Right kidney (tissue), 1 donor: ENCODE measurements around the gene CDK14.
"Not testable (repeated sequence)": the region's sequence is repeated elsewhere in the genome, so short reads cannot be mapped to it uniquely, and the experiment has no call there.

ENCODE experiments used
- DNase-seq: peaks from one replicate; pipeline ENCODE4 v3.0.0-alpha.2; 2016

The CDK14 gene

GRCh38 chr7:90797596-90797995 is 201.5 kb downstream of the CDK14 start:
- DNase-seq: no peak

GRCh38 chr7:90804370-90804769 is 208.2 kb downstream of the CDK14 start:
- no peak for DNase-seq

DNA sequence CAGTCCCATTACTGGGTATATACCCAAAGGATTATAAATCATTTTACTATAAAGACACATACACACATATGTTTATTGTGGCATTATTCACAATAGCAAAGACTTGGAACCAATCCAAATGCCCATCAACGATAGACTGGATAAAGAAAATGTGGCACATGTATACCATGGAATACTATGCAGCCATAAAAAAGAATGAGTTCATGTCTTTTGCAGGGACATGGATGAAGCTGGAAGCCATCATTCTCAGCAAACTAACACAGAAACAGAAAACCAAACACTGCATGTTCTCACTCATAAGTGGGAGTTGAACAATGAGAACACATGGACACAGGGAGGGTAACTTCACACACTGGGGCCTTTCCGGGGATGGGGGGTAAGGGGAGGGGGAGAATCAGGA is 219.4 kb downstream of the CDK14 start:
- not testable (repeated sequence) for DNase-seq

GRCh38 chr7:90816511-90817142 is 220.5 kb downstream of the CDK14 start:
- DNase-seq: no peak

- no peak for DNase-seq
These were observed 221.0 kb downstream of the CDK14 start for GRCh38 chr7:90817151-90817550.

DNA sequence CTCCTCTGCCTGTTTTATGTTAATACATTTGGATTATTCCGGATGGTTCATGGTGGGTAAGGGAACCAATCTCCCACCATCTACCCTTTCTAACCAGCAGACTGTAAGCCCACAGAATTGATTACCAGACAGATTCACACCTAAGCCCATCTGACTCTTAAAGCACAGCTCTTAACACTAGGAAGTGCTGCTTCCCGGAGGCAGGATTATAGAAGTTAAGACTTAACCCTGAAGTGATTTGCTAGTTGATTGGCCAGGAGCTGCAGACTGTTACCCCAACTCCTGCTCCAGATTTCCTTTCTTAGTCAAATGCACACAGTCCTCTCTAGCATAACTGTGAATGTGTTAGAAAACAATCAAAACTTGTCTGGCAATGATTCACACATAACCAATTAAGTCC is 221.7 kb downstream of the CDK14 start:
- no peak for DNase-seq

DNA sequence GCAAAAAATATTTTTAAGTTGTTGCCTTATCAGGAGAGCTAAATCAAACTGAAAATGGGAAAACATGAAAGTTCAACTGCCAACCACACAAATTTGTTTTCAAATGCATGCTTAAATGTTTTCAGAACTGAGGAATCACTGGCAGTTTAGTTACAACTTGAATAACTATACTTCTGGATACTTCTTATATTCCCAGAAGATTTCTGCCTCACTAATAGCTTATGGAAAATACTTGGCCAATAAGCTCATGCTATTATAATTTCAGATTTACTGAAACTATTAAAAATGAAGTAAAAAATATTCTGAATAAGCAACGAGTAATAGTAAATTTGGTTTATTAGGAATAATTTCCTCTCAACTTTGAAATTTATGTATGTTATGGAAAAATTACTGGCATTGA is 222.2 kb downstream of the CDK14 start:
- DNase-seq: no peak

DNA sequence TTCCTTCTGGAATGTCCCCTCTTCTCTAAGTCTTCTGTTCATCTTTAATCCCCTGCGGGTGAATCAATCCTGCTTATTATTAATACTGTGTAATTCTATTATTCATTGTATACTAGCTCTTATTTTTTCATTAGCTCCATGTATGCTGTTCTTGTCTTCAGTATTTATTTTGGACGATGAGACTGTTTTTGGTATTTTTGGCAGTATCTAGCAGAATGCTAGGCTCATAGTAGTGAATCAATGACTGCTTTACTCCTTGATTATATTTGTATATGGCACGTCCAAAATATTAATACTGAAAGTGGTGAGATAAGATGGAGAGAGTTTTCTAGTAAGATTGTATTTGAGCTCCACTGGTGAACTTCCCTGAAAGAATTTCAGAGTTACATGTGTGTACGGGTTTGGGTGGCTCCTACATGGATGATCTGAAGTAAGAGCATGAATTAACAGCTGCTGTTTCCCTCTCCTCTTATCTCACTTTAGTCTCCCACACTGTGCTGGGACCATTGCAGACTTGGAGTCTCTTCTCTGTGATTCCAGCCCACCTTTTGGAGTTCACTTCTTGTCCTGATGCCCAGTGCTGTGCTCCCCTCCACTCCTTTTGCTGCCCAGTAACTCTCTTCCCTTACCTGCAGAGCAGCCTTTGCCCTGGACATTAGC is 226.0 kb downstream of the CDK14 start:
- no peak for DNase-seq

GRCh38 chr7:90824386-90825307 is 228.5 kb downstream of the CDK14 start:
- DNase-seq: no peak

DNA sequence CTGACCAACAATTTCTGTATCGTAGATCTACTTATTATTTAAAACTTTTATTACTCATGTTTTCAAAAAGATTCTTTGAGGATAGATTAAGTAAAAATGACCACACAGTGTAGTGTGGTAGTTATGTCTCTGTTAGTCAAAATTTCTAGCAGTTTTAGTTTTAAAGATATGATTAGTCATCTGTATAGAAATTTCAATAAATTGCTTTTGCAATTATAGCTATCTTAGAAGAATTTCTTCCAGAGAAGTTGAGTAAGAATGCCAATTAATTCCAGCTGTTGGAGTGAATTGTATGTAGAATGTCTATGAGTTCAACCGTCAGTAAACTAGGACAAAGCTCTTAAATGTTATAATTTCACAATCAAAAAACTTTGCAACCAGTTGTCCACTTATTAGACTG is 229.7 kb downstream of the CDK14 start:
- no peak for DNase-seq

DNA sequence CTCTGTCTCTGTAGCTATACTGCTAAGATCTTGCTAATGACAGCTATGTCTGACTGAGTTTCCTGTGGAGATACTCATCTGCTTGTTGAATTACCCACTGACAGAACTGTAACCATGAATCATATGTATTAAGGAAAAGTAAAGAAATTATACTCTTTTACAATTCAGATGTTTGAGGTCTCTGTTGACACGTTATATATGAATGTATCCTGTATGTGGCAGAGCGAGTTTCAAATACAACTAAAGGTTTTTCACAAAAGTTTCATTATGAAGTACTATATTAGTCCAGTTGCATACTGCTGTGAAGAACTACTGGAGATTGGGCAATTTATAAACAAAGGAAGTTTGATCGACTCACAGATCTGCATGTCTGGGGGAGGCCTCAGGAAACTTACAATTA is 232.5 kb downstream of the CDK14 start:
- no peak for DNase-seq

DNA sequence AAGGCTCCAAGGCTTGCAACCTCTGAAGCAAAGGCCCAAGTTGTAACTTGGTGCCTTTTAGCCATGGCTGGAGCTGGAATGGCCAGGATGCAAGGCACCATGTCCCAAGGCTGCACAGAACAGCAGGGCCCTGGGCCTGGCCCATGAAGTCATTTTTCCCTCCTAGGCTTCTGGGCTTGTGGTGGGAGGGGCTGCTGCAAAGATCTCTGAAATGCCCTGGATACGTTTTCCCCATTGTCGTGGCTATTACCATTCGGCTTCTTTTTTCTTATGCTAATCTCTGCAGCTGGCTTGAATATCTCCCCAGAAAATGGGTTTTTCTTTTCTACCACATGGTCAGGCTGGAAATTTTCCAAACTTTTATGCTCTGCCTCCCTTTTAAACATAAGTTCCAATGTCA is 234.2 kb downstream of the CDK14 start:
- no peak for DNase-seq

DNA sequence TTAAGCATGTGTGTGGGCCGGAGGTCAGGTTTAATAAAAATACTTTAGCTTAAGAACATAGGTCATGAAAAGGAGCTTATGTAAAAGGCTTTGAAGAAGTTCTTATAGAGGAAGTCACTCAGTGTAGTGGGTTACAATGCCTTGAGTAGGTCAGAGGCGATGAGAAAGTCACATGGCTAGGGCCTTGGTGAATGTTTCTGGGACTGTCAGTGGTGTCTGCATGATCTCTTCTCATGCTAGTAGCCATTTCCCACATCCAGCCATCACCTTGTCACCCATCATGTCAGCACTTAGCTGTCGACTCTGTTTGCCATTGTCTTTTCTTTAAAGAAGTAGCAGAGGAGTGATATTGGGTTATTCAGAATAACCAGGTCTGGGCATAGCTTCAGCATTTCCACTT is 236.6 kb downstream of the CDK14 start:
- no peak for DNase-seq

GRCh38 chr7:90833443-90833842 is 237.3 kb downstream of the CDK14 start:
- DNase-seq: no peak

DNA sequence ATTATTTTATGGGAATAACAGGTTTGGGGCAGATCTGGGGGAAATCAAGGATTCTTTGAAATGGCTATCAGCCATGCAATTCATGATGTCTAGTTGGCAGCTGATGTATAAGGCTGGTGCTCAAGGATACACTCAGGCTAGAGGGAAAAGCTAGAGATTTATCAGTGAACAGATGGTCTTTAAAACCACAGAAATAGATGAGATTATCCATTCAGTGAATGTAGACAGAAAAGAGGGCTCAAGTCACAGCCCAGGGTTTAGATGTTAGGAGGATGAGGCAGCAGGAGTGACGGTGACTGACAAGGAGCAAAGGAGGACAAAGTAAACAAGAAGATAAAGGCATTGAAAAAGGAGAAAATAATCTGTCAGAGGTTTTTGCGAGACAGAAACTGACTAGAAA is 238.7 kb downstream of the CDK14 start:
- no peak for DNase-seq

- DNase-seq: no peak
These were observed 239.7 kb downstream of the CDK14 start for GRCh38 chr7:90835861-90836260.

GRCh38 chr7:90836937-90837336 is 240.8 kb downstream of the CDK14 start:
- DNase-seq: no peak

- no peak for DNase-seq
These were observed 242.7 kb downstream of the CDK14 start for GRCh38 chr7:90838799-90839198.

GRCh38 chr7:90839316-90839715 is 243.2 kb downstream of the CDK14 start:
- DNase-seq: no peak

- no peak for DNase-seq
These were observed 243.7 kb downstream of the CDK14 start for GRCh38 chr7:90839727-90840291.

- DNase-seq: no peak
These were observed 245.8 kb downstream of the CDK14 start for GRCh38 chr7:90841759-90842429.

GRCh38 chr7:90842430-90842788 is 246.3 kb downstream of the CDK14 start:
- DNase-seq: no peak

DNA sequence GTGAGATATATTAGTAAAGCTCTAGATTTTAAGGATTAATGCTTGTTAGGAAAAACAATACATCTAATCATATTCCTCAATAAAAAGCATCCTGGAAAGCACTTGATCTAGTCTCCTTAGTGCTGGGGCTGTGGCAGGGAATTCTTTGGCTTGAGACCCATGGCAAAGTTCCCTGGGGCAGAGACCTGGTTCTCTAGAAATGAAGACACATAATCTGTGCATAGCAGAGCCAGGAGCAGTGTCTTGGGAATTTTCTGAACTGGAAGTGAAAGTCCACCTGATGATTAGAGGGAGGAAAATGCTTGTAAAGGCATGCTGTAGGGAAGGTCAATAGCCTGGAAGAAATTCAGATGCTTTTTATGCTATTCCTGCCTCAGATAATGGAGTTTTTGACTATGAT is 247.4 kb downstream of the CDK14 start:
- DNase-seq: no peak
